ENCODE data around the gene SYTL4. TPM values are rescaled to one million over a fixed set of nuclear protein-coding genes. Genes with fewer than 3 reads are reported as not detected.

Gene SYTL4
- total and polyA plus RNA-seq, 2 of the 8 experiments (the other 6 are each of a cell fraction or from before 2014, with no cell fraction given) = 0.11 TPM

DNA sequence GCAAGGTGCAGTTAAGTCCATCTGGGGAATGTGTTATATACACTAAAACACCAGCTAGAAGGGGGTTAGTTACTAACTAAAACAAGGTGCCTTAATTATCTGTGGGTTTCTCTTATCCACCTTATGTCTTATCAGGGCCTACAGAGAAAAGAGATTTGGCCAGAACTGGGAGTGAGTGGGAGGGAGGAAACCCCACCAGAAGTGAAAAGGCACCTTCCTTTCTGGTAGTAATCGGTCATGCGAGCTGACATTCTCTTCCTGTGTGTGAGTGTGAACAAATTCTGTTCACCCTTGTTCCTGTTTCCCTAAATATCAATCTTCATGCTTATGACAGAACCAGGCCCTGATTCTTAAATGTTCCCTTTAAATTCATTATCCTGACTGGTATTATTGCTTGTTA is 44.4 kb downstream of the SYTL4 start (continued):
- TF ChIP-seq EZH2 (IDR thresholded peaks at IDR 0.05; ENCODE audit: low read depth, low read length, severe bottlenecking) = no peak
- TF ChIP-seq MAFK (IDR thresholded peaks at IDR 0.05; ENCODE audit: low read depth, low read length) = no peak
- no peak for TF ChIP-seq HDAC6 (IDR thresholded peaks at IDR 0.05; ENCODE audit: low read depth, low read length)
- TF ChIP-seq, protein P1, sequence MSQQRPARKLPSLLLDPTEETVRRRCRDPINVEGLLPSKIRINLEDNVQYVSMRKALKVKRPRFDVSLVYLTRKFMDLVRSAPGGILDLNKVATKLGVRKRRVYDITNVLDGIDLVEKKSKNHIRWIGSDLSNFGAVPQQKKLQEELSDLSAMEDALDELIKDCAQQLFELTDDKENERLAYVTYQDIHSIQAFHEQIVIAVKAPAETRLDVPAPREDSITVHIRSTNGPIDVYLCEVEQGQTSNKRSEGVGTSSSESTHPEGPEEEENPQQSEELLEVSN (IDR thresholded peaks at IDR 0.05) = no peak
- no peak for TF ChIP-seq EP300 (IDR thresholded peaks at IDR 0.05; ENCODE audit: borderline replicate concordance in 1 of 2, low read depth in 2 of 2, low read length in 2 of 2)
- TF ChIP-seq, protein P2, sequence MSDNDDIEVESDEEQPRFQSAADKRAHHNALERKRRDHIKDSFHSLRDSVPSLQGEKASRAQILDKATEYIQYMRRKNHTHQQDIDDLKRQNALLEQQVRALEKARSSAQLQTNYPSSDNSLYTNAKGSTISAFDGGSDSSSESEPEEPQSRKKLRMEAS (IDR thresholded peaks at IDR 0.05) = no peak
- TF ChIP-seq POLR2AphosphoS5 (IDR thresholded peaks at IDR 0.05; ENCODE audit: low read depth, low read length) = no peak
- TF ChIP-seq PHF8 (conservative IDR thresholded peaks at IDR 0.05; ENCODE audit: low read depth, low read length) = no peak
